ENCODE data around the gene MYD88.

MYD88 gene

DNA sequence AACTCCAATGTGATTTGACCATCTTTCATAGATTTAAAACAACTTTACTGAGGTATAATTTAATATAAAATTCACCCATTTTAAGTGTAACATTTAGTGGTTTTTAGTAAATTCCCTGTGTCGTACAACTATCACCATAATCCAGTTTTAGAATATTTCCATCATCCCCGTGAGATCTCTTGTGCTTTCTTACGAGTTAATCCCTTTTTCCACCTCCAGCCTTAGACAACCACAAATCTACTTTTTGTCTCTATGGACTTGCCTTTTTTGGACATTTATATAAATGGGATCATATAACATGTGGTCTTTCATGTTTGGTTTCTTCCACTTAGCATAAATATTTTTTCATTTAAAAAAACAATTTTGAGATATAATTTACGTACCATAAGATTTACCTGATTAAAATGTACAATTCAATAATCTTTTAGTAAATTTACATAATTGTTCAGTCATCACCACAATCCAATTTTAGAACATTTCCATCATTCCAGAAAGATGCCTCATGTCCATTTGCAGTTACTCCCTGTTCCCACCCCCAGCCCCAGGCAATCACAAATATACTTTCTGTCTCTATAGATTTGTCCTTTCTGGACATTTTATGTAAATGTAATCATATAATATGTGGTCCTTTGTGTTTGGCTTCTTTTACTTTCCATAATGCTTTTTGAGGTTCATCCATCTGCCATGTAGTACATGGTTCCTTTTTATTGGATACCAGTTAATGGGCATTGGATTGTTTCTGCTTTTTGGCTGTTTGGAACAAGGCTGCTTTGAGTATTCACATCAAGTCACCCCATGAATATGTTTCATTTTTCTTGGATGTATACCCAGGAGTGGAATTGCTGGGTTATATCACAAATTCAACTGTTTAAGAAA lies 29.9 kb downstream of the MYD88 start:
- DNase-seq = no peak

GRCh38 chr3:38169027-38169317 lies 30.5 kb downstream of the MYD88 start:
- DNase-seq = no peak

GRCh38 chr3:38170722-38171121 lies 32.3 kb downstream of the MYD88 start:
- no peak for DNase-seq

DNA sequence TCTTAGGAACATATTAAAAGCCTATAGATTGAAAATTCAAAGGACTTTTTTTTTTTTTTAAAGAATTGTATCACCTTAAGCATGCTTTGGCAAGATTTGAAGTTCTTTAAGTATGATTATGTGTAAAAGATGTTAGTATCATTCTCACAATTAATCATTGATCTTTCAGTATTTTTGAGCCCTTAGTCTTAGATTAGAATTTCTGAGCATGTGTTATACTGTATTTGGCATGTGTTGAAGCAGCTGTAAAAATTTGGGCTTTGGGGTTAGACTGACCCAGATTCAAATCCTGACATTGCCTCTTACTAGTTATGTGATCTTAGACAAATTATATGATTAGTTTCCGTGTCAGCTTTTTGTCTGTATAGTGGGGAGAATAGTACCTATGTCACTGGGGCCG lies 33.2 kb downstream of the MYD88 start:
- DNase-seq = no peak

- no peak for DNase-seq
Observed at GRCh38 chr3:38173834-38174418, 35.5 kb downstream of the MYD88 start.

- DNase-seq = no peak
Observed at GRCh38 chr3:38177181-38177580, 38.7 kb downstream of the MYD88 start.

- DNase-seq = no peak
Observed at GRCh38 chr3:38186781-38187180, 48.3 kb downstream of the MYD88 start.

- no peak for DNase-seq
Observed at GRCh38 chr3:38190481-38190881, 52.0 kb downstream of the MYD88 start.

Data from NCI-H2081 (cell line).